Heart right ventricle (tissue), 16 donors: ENCODE measurements around the gene EMCN. TPM values are rescaled to one million over a fixed set of nuclear protein-coding genes. Genes with fewer than 3 reads are reported as not detected.

Source experiments
- ATAC-seq, 8 donors: fragments of 200-7000 bp; cut with Tn5 transposase; one replicate each; pipeline ENCODE4 v1.9.1; 2020; ENCODE audit warnings: mild to moderate bottlenecking in 8 of 8, moderate library complexity in 8 of 8, moderate number of reproducible peaks in 1 of 8
- DNase-seq, 2 donors: peaks; one replicate each; pipeline ENCODE4 v3.0.0-alpha.2; 2020
- H3K27ac ChIP-seq, 10 donors: fragments of 200-600 bp; sonication (generic) in 2 of 10; one replicate each; pipeline versions ENCODE4 v1.5.0 to v1.8.0; 2020 to 2022; ENCODE audit warnings: mild to moderate bottlenecking in 3 of 10
- H3K27me3 ChIP-seq, 7 donors: fragments of 200-600 bp; one replicate each; pipeline ENCODE4 v1.8.0; 2021 to 2022; ENCODE audit warnings: mild to moderate bottlenecking in 2 of 7
- H3K36me3 ChIP-seq, 9 donors: fragments of 200-600 bp; sonication (generic) in 1 of 9; one replicate each; pipeline versions ENCODE4 v1.5.0 to v1.8.0; 2020 to 2022; ENCODE audit warnings: mild to moderate bottlenecking in 2 of 9
- H3K4me1 ChIP-seq, 9 donors: fragments of 200-600 bp; sonication (generic) in 1 of 9; one replicate each; pipeline versions ENCODE4 v1.5.0 to v1.8.0; 2020 to 2022; ENCODE audit warnings: mild to moderate bottlenecking in 4 of 9
- H3K4me3 ChIP-seq, 10 donors: fragments of 200-600 bp; sonication (generic) in 2 of 10; one replicate each; pipeline versions ENCODE4 v1.5.0 to v1.8.0; 2020 to 2022; ENCODE audit warnings: mild to moderate bottlenecking in 7 of 10, moderate library complexity in 2 of 10
- H3K9me3 ChIP-seq, 11 donors: fragments of 200-600 bp in 10 of 11; sonication (generic) in 2 of 11; one replicate each; pipeline versions ENCODE4 v1.5.0 to v1.8.0; 2013 to 2022; ENCODE audit warnings: mild to moderate bottlenecking in 2 of 11, control low read depth in 1 of 11, moderate library complexity in 1 of 11
- CTCF ChIP-seq, 9 donors: fragments of 200-600 bp; sonication (generic) in 2 of 9; IDR thresholded peaks; one replicate each; pipeline versions ENCODE4 v1.5.0 to v1.8.0; 2021 to 2022; ENCODE audit warnings: antibody characterized with exemption in 9 of 9, mild to moderate bottlenecking in 5 of 9, moderate library complexity in 1 of 9
- WGBS, 2 donors: extraction: QIAGEN DNeasy Blood & Tissue Kit; methylation state at CpG; one replicate each; pipeline ENCODE4 v1.1.7; 2013; ENCODE audit warnings: inconsistent platforms in 1 of 2; 5-methylcytosine and 5-hydroxymethylcytosine counted together
- intact Hi-C, 10 donors: fragments of 100-400 bp; cut with DNase I; formaldehyde crosslinking; loops; one replicate each; pipeline versions ENCODE4 v1.11.1 to v1.14.2; 2022
- polyA plus RNA-seq, 2 donors: library from polyadenylated mRNA; stranded (reverse); fragments of 200-250 nt; gene quantifications; one replicate each; pipeline ENCODE4 v1.2.3, GENCODE V29; 2013
- total RNA-seq, 10 donors: library from RNA; stranded (reverse); fragmentation: NEBNext Ultra II Directional in 3 of 10; extraction: Animal tissue kit (Norgen Biotek cat#: 25700) in 3 of 10; gene quantifications; one replicate each; pipeline versions ENCODE4 v1.2.1 to v1.2.4, GENCODE V29; 2021 to 2023
- donor health status: Arrhythmogenic right ventricular cardiomyopathy.
- donor health status: ischemic (EF 13 %, LVEDD 7.1; RV severe dilation, severe dysfunction).
- donor health status: healthy with polysubstance abuse.
- donor health status: DM: no; HTN: yes; CAD: no.
- donor health status: DM: no; HTN: no; CAD: no.
- donor health status: ischemic (EF 25% LVEDD 6.9; RV normal size, moderate dysfunction).
- donor health status: ischemic (EF 25% LVEDD 5.7; RV mildly dilated, moderate dysfunction).
- donor health status: healthy.
- donor health status: DM: yes; HTN: yes; CAD: no.
- donor health status: Ischemic cardiomyopathy.
- donor health status: ischemic (EF 35%, LVEDD 5.7; RV mildly dilated, moderate dysfunction).
- donor health status: nonischemic (EF 11% LVEDD 7.7; RV severe dilation, severe dysfunction).
- donor health status: DM: yes; HTN: yes; CAD: no.
- donor health status: PGD.
- donor health status: ischemic (EF 29% LVEDD 5.4; RV normal size, mild dysfunction).
- donor health status: nonischemic (EF 23%, LVEDD 6.1; RV moderate dilation, normal function).

Gene EMCN
- total and polyA plus RNA-seq, 12 donors: 14.8 to 49.0 (median 32.3) TPM

GRCh38 chr4:100372432-100372831, 145.4 kb downstream of the EMCN start:
- Histone ChIP-seq H3K4me3 (no peak overlapping the region), H3K9me3 (peaks cover 0 to 5% (median 0%) of the 10 kb centered on the region in 11 donors), H3K27me3 (no peaks in the 10 kb centered on the region), H3K4me1 (no peaks in the 10 kb centered on the region), H3K27ac (no peak overlapping the region), H3K36me3 (peaks cover 0 to 6% (median 0%) of the 10 kb centered on the region in 9 donors)
- DNase-seq: no peak
- intact Hi-C loops: no loop called here
- peak in 4 of 9 donors; percentile 12 to 39 (median 25) for TF ChIP-seq CTCF (IDR thresholded peaks at IDR 0.05)
- WGBS, 2 donors: 85 to 86% methylated on average over 3 of the region's 3 CpGs
- no peak for ATAC-seq

GRCh38 chr4:100369871-100370270, 148.0 kb downstream of the EMCN start:
- ATAC-seq (no peak), DNase-seq (no peak)
- Histone ChIP-seq H3K27ac (no peak overlapping the region), H3K4me1 (no peaks in the 10 kb centered on the region), H3K27me3 (no peaks in the 10 kb centered on the region), H3K4me3 (no peak overlapping the region), H3K36me3 (no peaks in the 10 kb centered on the region), H3K9me3 (peaks cover 0 to 5% (median 0%) of the 10 kb centered on the region in 11 donors)
- 91 to 95% methylated on average over 2 of the region's 2 CpGs for WGBS, 2 donors
- intact Hi-C loops: no loop called here
- TF ChIP-seq CTCF (IDR thresholded peaks at IDR 0.05): no peak

- no peak for TF ChIP-seq CTCF (IDR thresholded peaks at IDR 0.05)
- Histone ChIP-seq H3K9me3 (peaks cover 0 to 5% (median 0%) of the 10 kb centered on the region in 11 donors), H3K27ac (no peak overlapping the region), H3K27me3 (no peaks in the 10 kb centered on the region), H3K36me3 (no peaks in the 10 kb centered on the region), H3K4me1 (no peaks in the 10 kb centered on the region), H3K4me3 (no peak overlapping the region)
- intact Hi-C loops: no loop called here
- ATAC-seq: peak in 1 of 8 donors; percentile 38
- DNase-seq: no peak
- 45 to 68% methylated on average over 1 of the region's 1 CpG for WGBS, 2 donors
These were observed 150.4 kb downstream of the EMCN start for GRCh38 chr4:100367451-100367850.

GRCh38 chr4:100366213-100366612, 151.6 kb downstream of the EMCN start:
- intact Hi-C loops: no loop called here
- Histone ChIP-seq H3K27me3 (no peaks in the 10 kb centered on the region), H3K4me1 (no peaks in the 10 kb centered on the region), H3K27ac (no peak overlapping the region), H3K36me3 (no peaks in the 10 kb centered on the region), H3K4me3 (no peak overlapping the region), H3K9me3 (peaks cover 0 to 5% (median 0%) of the 10 kb centered on the region in 11 donors)
- ATAC-seq (no peak), DNase-seq (no peak)
- 58 to 68% methylated on average over 2 of the region's 2 CpGs for WGBS, 2 donors
- no peak for TF ChIP-seq CTCF (IDR thresholded peaks at IDR 0.05)
